Upper lobe of left lung (tissue), 4 donors: Measurements from ENCODE around the gene HDAC8.

Experiments
- EP300 ChIP-seq, 4 donors: sonication (generic); formaldehyde crosslinking; IDR thresholded peaks; one replicate each; pipeline ENCODE4 v1.5.1; 2017; ENCODE audit warnings: antibody characterized with exemption in 4 of 4, control low read depth in 2 of 4
- POLR2A ChIP-seq, 4 donors: fragments of 450-650 bp; IDR thresholded peaks; one replicate each; pipeline ENCODE4 v1.5.1; 2016 to 2017; ENCODE audit warnings: antibody characterized with exemption in 4 of 4, mild to moderate bottlenecking in 2 of 4
- TF ChIP-seq, protein P1 (sequence below), 6 experiments: fragments of 450-650 bp in 4 of 6; fragments of 200-600 bp in 2 of 6; sonication (generic) in 2 of 6; IDR thresholded peaks; one replicate each; pipeline ENCODE4 v1.5.1; 2016 to 2019; ENCODE audit warnings: antibody characterized with exemption in 6 of 6

GRCh38 chrX:72536542-72536941, 36.1 kb downstream of the HDAC8 start:
- TF ChIP-seq, protein P1, sequence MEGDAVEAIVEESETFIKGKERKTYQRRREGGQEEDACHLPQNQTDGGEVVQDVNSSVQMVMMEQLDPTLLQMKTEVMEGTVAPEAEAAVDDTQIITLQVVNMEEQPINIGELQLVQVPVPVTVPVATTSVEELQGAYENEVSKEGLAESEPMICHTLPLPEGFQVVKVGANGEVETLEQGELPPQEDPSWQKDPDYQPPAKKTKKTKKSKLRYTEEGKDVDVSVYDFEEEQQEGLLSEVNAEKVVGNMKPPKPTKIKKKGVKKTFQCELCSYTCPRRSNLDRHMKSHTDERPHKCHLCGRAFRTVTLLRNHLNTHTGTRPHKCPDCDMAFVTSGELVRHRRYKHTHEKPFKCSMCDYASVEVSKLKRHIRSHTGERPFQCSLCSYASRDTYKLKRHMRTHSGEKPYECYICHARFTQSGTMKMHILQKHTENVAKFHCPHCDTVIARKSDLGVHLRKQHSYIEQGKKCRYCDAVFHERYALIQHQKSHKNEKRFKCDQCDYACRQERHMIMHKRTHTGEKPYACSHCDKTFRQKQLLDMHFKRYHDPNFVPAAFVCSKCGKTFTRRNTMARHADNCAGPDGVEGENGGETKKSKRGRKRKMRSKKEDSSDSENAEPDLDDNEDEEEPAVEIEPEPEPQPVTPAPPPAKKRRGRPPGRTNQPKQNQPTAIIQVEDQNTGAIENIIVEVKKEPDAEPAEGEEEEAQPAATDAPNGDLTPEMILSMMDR (IDR thresholded peaks at IDR 0.05): no peak
- no peak for TF ChIP-seq POLR2A (IDR thresholded peaks at IDR 0.05)
- no peak for TF ChIP-seq EP300 (IDR thresholded peaks at IDR 0.05)
